22Rv1 (cell line): ENCODE results near the gene LRRFIP1.
"Not testable (repeated sequence)": the region's sequence is repeated elsewhere in the genome, so short reads cannot be mapped to it uniquely, and the experiment has no call there.

ENCODE experiments used
- H3K27ac ChIP-seq: fragments of 450-650 bp; 2 replicates; pipeline ENCODE4 v1.5.1; 2017
- CTCF ChIP-seq: fragments of 450-650 bp; IDR thresholded peaks from 2 replicates; pipeline ENCODE4 v1.5.1; 2017; ENCODE audit warnings: mild to moderate bottlenecking
- ZFX ChIP-seq: fragments of 450-650 bp; IDR thresholded peaks from 2 replicates; pipeline ENCODE4 v1.6.1; 2017; ENCODE audit warnings: antibody characterized with exemption, borderline replicate concordance

The LRRFIP1 gene

DNA sequence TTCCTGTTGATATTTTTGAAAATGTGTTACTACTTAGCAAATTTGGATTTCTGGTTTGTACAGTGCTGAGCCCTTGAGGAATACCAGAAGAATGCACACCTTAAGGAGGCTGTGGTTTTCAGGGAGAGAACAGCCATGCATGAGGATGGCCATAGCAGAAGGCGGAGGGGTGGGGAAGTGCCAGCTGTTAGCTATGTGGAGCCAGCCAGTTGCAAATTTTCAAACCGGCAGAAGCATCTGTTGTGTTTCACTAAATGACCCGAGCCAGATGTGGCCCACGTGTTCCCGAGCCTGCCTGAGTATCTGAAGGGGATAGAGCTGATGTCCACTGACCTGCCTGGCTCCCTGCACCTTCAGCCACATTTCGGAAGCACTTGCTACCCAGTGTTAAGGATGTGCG, 154.8 kb downstream of the LRRFIP1 start:
- TF ChIP-seq CTCF (no peak), ZFX (no peak)
- H3K27ac ChIP-seq, result no peak overlapping the region

GRCh38 chr2:237783678-237784077, 156.3 kb downstream of the LRRFIP1 start:
- H3K27ac ChIP-seq, result not testable (repeated sequence)

DNA sequence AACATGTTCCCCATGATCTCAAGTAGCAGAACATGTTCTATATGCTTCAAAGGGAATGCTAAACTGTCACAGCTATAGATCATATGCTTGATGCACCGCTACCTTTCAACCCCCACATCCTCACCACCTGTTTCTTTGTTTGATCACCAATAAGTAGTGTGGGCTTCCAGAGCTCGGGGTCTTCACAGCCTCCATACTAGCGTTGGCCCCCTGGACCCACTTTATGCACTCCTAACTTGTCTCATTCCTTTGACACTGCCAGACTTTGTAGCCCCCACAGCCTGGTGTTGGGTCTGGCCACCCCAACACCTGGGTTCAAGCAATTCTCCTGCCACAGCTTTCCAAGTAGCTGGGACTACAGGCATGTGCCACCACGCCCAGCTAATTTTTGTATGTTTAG, 159.5 kb downstream of the LRRFIP1 start:
- TF ChIP-seq CTCF (no peak), ZFX (no peak)
- no peak overlapping the region for H3K27ac ChIP-seq

DNA sequence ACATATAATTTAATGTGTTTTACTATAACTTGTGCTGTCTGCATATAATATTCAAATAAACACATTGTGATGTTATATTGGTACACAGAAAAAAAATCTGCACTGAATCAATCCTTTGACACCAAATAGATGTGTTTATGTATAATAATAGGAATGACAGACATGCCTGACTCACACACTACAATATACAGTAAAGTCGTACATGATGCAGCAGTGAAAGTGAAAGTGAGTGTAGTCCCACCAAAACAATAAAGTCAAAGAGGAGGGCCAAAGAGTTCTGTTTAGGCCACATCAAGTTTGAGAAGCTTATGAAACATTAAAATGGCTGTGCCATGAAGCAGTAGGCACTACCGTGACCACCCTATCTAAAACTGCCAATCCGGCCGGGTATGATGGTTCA, 163.0 kb downstream of the LRRFIP1 start:
- TF ChIP-seq ZFX (no peak), CTCF (no peak)
- no peak overlapping the region for H3K27ac ChIP-seq

GRCh38 chr2:237791977-237792727, 164.8 kb downstream of the LRRFIP1 start:
- no peak overlapping the region for H3K27ac ChIP-seq
- TF ChIP-seq ZFX, result no peak
- TF ChIP-seq CTCF, result no peak

DNA sequence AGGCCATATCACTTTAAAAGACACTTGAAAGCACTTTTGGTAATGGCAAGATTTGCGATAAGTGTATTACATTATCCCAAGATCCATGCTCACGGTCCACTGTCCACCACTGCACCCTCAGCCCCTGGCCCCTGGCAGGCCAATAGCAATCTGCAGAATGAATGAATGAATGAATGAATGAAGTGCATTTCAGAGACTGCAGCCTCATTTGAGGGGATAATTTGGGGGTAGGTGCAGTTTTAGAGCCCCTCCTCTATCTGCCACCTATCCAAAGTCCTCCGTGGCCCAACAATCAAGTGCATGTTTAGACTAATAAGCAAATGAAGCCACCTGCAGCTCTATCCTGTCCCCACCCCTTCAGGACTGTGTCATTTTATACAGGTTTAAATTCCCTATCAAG, 169.9 kb downstream of the LRRFIP1 start:
- no peak overlapping the region for H3K27ac ChIP-seq
- TF ChIP-seq CTCF (no peak), ZFX (no peak)

DNA sequence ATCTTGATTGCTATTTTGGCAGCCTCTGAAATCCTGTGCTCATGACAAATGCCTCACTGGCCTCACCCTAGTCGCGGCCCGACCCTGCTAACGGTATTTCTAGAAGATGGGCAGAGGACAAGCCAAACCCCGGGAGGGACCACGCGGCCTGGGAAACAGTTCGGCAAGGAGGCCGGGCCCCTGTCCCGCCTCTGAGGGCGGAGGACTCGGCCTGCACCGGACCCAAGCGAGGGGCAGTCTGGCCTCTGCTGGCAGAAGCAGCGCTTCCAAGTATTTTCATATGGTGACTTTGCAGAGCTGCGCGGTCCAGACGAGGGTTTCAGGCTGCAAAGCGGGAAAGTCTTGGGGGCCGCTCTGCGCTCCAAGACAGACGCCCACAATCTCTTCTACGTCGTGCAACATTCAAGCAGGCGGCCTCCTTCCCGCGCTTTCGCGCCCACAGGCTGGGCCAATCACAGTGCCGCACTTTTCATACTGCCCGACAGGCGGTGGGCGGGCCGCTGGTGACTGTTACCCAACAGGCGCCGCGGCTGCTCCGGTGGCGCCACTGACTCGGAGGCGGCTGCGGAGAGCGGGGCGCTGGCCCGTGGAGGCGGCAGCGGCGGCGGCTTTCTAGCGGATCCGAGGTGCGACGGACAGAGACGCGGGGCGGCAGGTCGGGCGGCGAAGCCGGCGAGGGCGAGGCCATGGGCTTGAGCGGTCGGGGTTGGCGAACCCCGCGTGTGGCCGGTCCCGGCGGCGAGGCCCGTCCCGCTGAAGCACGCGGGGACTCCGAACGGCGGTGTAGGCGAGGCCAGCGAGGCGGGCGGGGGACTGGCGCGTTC, 171.1 kb downstream of the LRRFIP1 start, which contains the start of gene RBM44:
RBM44 (plus strand) TSS at position 544 of the 824 bp plus-strand sequence. CDS start 14,831 bp downstream, outside the sequence.
- H3K27ac ChIP-seq, result no peak within 1 kb of the TSS
- no peak for TF ChIP-seq CTCF
- TF ChIP-seq ZFX, result no peak
